C4-2B (cell line): ENCODE data around the gene MEF2D.

ENCODE experiments used
- ZFX ChIP-seq: fragments of 450-650 bp; IDR thresholded peaks from 2 replicates; pipeline ENCODE4 v1.6.1; 2017
- TF ChIP-seq, protein P1 (sequence below): fragments of 450-650 bp; conservative IDR thresholded peaks from 2 replicates; pipeline ENCODE4 v1.5.1; 2017; ENCODE audit warnings: mild to moderate bottlenecking

DNA sequence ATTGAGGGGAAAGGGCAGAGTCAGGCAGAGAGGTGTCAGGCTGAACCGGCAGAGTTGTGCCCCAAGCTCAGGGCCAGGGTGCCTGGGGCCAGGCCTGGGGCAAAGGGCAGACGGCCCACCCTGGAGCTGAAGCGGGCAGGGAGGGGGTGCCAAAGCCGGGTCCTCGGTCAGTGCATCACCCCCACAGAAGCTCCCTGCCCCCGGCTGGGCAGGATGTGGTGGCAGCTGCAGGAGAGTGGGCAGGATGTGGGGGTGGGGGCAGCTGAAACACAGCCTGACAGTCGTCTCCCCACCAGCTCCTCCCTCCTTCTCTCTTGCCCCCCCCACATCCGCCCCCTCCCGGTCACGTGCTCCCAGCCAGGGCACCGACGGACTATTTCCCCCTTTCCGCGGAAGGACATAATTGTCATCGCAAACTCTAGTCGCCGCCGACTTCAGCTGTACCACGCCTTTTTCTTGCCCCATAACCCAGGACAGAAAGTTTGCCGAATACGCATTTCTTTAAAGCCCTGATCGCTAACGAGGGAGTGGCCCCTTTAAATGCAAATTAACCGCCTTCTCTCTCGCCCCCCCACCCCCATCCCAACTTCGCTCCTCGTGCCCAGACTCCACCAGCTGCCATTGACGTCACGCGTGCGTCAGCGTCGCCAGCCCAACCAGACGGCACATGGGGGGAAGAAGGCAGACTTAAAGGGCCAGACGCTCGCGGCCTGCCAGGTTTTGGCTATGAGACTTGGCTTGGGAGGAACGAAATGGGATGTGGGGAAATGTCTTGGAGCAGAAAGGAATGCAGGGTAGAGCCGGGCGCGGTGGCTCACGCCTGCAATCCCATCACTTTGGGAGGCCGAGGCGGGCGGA is 4.5 kb upstream of the MEF2D start:
- TF ChIP-seq, protein P1, sequence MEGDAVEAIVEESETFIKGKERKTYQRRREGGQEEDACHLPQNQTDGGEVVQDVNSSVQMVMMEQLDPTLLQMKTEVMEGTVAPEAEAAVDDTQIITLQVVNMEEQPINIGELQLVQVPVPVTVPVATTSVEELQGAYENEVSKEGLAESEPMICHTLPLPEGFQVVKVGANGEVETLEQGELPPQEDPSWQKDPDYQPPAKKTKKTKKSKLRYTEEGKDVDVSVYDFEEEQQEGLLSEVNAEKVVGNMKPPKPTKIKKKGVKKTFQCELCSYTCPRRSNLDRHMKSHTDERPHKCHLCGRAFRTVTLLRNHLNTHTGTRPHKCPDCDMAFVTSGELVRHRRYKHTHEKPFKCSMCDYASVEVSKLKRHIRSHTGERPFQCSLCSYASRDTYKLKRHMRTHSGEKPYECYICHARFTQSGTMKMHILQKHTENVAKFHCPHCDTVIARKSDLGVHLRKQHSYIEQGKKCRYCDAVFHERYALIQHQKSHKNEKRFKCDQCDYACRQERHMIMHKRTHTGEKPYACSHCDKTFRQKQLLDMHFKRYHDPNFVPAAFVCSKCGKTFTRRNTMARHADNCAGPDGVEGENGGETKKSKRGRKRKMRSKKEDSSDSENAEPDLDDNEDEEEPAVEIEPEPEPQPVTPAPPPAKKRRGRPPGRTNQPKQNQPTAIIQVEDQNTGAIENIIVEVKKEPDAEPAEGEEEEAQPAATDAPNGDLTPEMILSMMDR = no peak
- no peak for TF ChIP-seq ZFX
